ENCODE measurements around the gene ARRDC1. TPM values are rescaled to one million over a fixed set of nuclear protein-coding genes. Genes with fewer than 3 reads are reported as not detected.
A peak's percentile ranks its signal among the peaks of the same experiment; 100 is the strongest.
"Not testable (repeated sequence)": the region's sequence is repeated elsewhere in the genome, so short reads cannot be mapped to it uniquely, and the experiment has no call there.

Gene ARRDC1
- total RNA-seq, 3 donors from 2014 or later, result 58.1 to 111 (median 100.0) TPM

- intact Hi-C loops (cut with DNase I, micrococcal nuclease), result no loop called here
- Histone ChIP-seq H3K4me3 (peak overlapping the region; percentile 50), H3K36me3 (ENCODE audit: low read depth) (peaks cover 5% of the 10 kb centered on the region), H3K9me3 (no peaks in the 10 kb centered on the region), H3K4me1 (ENCODE audit: low read depth) (peaks cover 22% of the 10 kb centered on the region)
- ATAC-seq (peak; percentile 22), DNase-seq (peak; percentile 47 to 72 (median 69))
- TF ChIP-seq CTCF (IDR thresholded peaks at IDR 0.05), result no peak
Measured at GRCh38 chr9:137619240-137620047, 14.0 kb downstream of the ARRDC1 start.

GRCh38 chr9:137620048-137620405 lies 14.5 kb downstream of the ARRDC1 start:
- ATAC-seq (no peak), DNase-seq (no peak)
- H3K36me3 ChIP-seq (ENCODE audit: low read depth), result peaks cover 2% of the 10 kb centered on the region
- TF ChIP-seq CTCF (IDR thresholded peaks at IDR 0.05), result no peak
- H3K4me3 ChIP-seq, result no peak overlapping the region
- H3K4me1 ChIP-seq (ENCODE audit: low read depth), result peaks cover 22% of the 10 kb centered on the region
- intact Hi-C loops (cut with DNase I, micrococcal nuclease), result no loop called here
- H3K9me3 ChIP-seq, result no peaks in the 10 kb centered on the region

GRCh38 chr9:137620581-137620980 lies 15.1 kb downstream of the ARRDC1 start:
- no peaks in the 10 kb centered on the region for H3K9me3 ChIP-seq
- ATAC-seq, result no peak
- no peak for TF ChIP-seq CTCF (IDR thresholded peaks at IDR 0.05)
- H3K4me3 ChIP-seq, result no peak overlapping the region
- no peaks in the 10 kb centered on the region for H3K36me3 ChIP-seq (ENCODE audit: low read depth)
- H3K4me1 ChIP-seq (ENCODE audit: low read depth), result peaks cover 22% of the 10 kb centered on the region
- intact Hi-C loops (cut with DNase I, micrococcal nuclease), result no loop called here
- peak in 1 of 3 donors; percentile 2 for DNase-seq

GRCh38 chr9:137621131-137621757 lies 15.8 kb downstream of the ARRDC1 start:
- Histone ChIP-seq H3K36me3 (ENCODE audit: low read depth) (no peaks in the 10 kb centered on the region), H3K4me1 (ENCODE audit: low read depth) (peaks cover 22% of the 10 kb centered on the region), H3K4me3 (no peak overlapping the region), H3K9me3 (no peaks in the 10 kb centered on the region)
- intact Hi-C loops (cut with DNase I, micrococcal nuclease), result no loop called here
- TF ChIP-seq CTCF (IDR thresholded peaks at IDR 0.05), result no peak
- ATAC-seq, result no peak
- peak in 2 of 3 donors; percentile 9 to 18 for DNase-seq

GRCh38 chr9:137622211-137622610 lies 16.7 kb downstream of the ARRDC1 start:
- H3K4me1 ChIP-seq (ENCODE audit: low read depth), result peaks cover 20% of the 10 kb centered on the region
- intact Hi-C loops (cut with DNase I, micrococcal nuclease); H3K36me3 ChIP-seq (ENCODE audit: low read depth); H3K9me3 ChIP-seq; H3K4me3 ChIP-seq; ATAC-seq: not testable (repeated sequence)
- peak in 2 of 3 donors; percentile 7 to 27 for DNase-seq

- no peaks in the 10 kb centered on the region for H3K36me3 ChIP-seq (ENCODE audit: low read depth)
- intact Hi-C loops (cut with DNase I, micrococcal nuclease), result no loop called here
- no peak for DNase-seq
- peaks cover 9% of the 10 kb centered on the region for H3K4me1 ChIP-seq (ENCODE audit: low read depth)
- no peaks in the 10 kb centered on the region for H3K9me3 ChIP-seq
- no peak for ATAC-seq
- H3K4me3 ChIP-seq, result no peak overlapping the region
- TF ChIP-seq CTCF (IDR thresholded peaks at IDR 0.05), result no peak
Measured at GRCh38 chr9:137626464-137626863, 21.0 kb downstream of the ARRDC1 start.

GRCh38 chr9:137627406-137627805 lies 21.9 kb downstream of the ARRDC1 start:
- H3K9me3 ChIP-seq; intact Hi-C loops (cut with DNase I, micrococcal nuclease); H3K36me3 ChIP-seq (ENCODE audit: low read depth); ATAC-seq; H3K4me1 ChIP-seq (ENCODE audit: low read depth); H3K4me3 ChIP-seq: not testable (repeated sequence)
- DNase-seq, result peak in 1 of 3 donors; percentile 33
